ENCODE measurements around the gene SDK1. TPM values are rescaled to one million over a fixed set of nuclear protein-coding genes. Genes with fewer than 3 reads are reported as not detected.

Gene SDK1
- total and polyA plus RNA-seq, 8 donors, result 1.6 to 11.2 (median 6.6) TPM

- TF ChIP-seq POLR2AphosphoS5 (IDR thresholded peaks at IDR 0.05) (no peak), EP300 (IDR thresholded peaks at IDR 0.05) (no peak), CTCF (IDR thresholded peaks at IDR 0.05) (no peak), POLR2A (IDR thresholded peaks at IDR 0.05) (no peak)
- intact Hi-C loops (cut with DNase I; ENCODE audit: low total_unique reads), result no loop called here
- DNase-seq, result no peak
- 84 to 91% (median 88%) methylated on average over 12 of the region's 12 CpGs for WGBS, 5 donors
- no peaks in the 10 kb centered on the region for H3K36me3 ChIP-seq
- H3K27ac ChIP-seq, result no peak overlapping the region
- H3K27me3 ChIP-seq, result no peaks in the 10 kb centered on the region
- H3K9me3 ChIP-seq, result no peaks in the 10 kb centered on the region
- no peaks in the 10 kb centered on the region for H3K4me1 ChIP-seq
- H3K4me3 ChIP-seq, result no peak overlapping the region
Observed at GRCh38 chr7:4135301-4135700, 834.2 kb downstream of the SDK1 start.

GRCh38 chr7:4136036-4136435 lies 835.0 kb downstream of the SDK1 start:
- DNase-seq, result peak in 1 of 2 donors; percentile 44
- no peak for TF ChIP-seq EP300 (IDR thresholded peaks at IDR 0.05)
- no peak for TF ChIP-seq POLR2A (IDR thresholded peaks at IDR 0.05)
- TF ChIP-seq POLR2AphosphoS5 (IDR thresholded peaks at IDR 0.05), result no peak
- TF ChIP-seq CTCF (IDR thresholded peaks at IDR 0.05), result no peak
- WGBS, 5 donors, result 58 to 80% (median 71%) methylated on average over 8 to 11 of the region's 11 CpGs

GRCh38 chr7:4136501-4137110 lies 835.6 kb downstream of the SDK1 start:
- H3K27ac ChIP-seq, result no peak overlapping the region
- no peak for TF ChIP-seq POLR2AphosphoS5 (IDR thresholded peaks at IDR 0.05)
- TF ChIP-seq EP300 (IDR thresholded peaks at IDR 0.05), result no peak
- TF ChIP-seq POLR2A (IDR thresholded peaks at IDR 0.05), result no peak
- TF ChIP-seq CTCF (IDR thresholded peaks at IDR 0.05), result no peak
- H3K36me3 ChIP-seq, result no peaks in the 10 kb centered on the region
- DNase-seq, result no peak
- H3K4me3 ChIP-seq, result no peak overlapping the region
- H3K4me1 ChIP-seq, result no peaks in the 10 kb centered on the region
- intact Hi-C loops (cut with DNase I; ENCODE audit: low total_unique reads), result no loop called here
- no peaks in the 10 kb centered on the region for H3K9me3 ChIP-seq
- H3K27me3 ChIP-seq, result no peaks in the 10 kb centered on the region
- 83 to 90% (median 86%) methylated on average over 23 of the region's 23 CpGs for whole genome bisulfite sequencing, 5 donors

More at GRCh38 chr7:4136036-4136435, 835.0 kb downstream of the SDK1 start:
- Histone ChIP-seq H3K4me3 (no peak overlapping the region), H3K9me3 (no peaks in the 10 kb centered on the region), H3K27me3 (no peaks in the 10 kb centered on the region), H3K4me1 (no peaks in the 10 kb centered on the region), H3K27ac (no peak overlapping the region), H3K36me3 (no peaks in the 10 kb centered on the region)
- intact Hi-C loops (cut with DNase I; ENCODE audit: low total_unique reads), result no loop called here

GRCh38 chr7:4137552-4137951 lies 836.5 kb downstream of the SDK1 start:
- Histone ChIP-seq H3K27me3 (no peaks in the 10 kb centered on the region), H3K27ac (no peak overlapping the region), H3K36me3 (no peaks in the 10 kb centered on the region), H3K4me3 (no peak overlapping the region), H3K4me1 (no peaks in the 10 kb centered on the region), H3K9me3 (no peaks in the 10 kb centered on the region)
- intact Hi-C loops (cut with DNase I; ENCODE audit: low total_unique reads), result no loop called here
- 91 to 94% (median 93%) methylated on average over 14 of the region's 14 CpGs for WGBS, 5 donors
- DNase-seq, result no peak
- TF ChIP-seq POLR2AphosphoS5 (IDR thresholded peaks at IDR 0.05), result no peak
- TF ChIP-seq POLR2A (IDR thresholded peaks at IDR 0.05), result no peak

- TF ChIP-seq POLR2A (IDR thresholded peaks at IDR 0.05), result no peak
- TF ChIP-seq EP300 (IDR thresholded peaks at IDR 0.05), result no peak
- TF ChIP-seq CTCF (IDR thresholded peaks at IDR 0.05), result no peak
- TF ChIP-seq POLR2AphosphoS5 (IDR thresholded peaks at IDR 0.05), result no peak
- Histone ChIP-seq H3K4me1 (no peaks in the 10 kb centered on the region), H3K27me3 (peaks cover 0 to 12% (median 0%) of the 10 kb centered on the region in 3 donors), H3K36me3 (no peaks in the 10 kb centered on the region), H3K9me3 (no peaks in the 10 kb centered on the region), H3K27ac (no peak overlapping the region), H3K4me3 (no peak overlapping the region)
- intact Hi-C loops (cut with DNase I; ENCODE audit: low total_unique reads), result no loop called here
- DNase-seq, result no peak
- 89 to 92% (median 91%) methylated on average over 9 to 11 of the region's 11 CpGs for WGBS, 5 donors
Observed at GRCh38 chr7:4138866-4139265, 837.8 kb downstream of the SDK1 start.
